Loucy (cell line): Measurements from ENCODE around the gene PLCXD1.

ENCODE experiments used
- EZH2phosphoT487 ChIP-seq: fragments of 200-600 bp; IDR thresholded peaks from 2 replicates; pipeline ENCODE4 v1.6.1; 2018; ENCODE audit warnings: antibody characterized with exemption, mild to moderate bottlenecking, moderate library complexity, borderline replicate concordance
- TF ChIP-seq, protein P1 (sequence below): fragments of 200-600 bp; sonication (generic); conservative IDR thresholded peaks from 2 replicates; pipeline ENCODE4 v1.5.1; 2014; ENCODE audit warnings: mild to moderate bottlenecking, antibody characterized with exemption, low read length

DNA sequence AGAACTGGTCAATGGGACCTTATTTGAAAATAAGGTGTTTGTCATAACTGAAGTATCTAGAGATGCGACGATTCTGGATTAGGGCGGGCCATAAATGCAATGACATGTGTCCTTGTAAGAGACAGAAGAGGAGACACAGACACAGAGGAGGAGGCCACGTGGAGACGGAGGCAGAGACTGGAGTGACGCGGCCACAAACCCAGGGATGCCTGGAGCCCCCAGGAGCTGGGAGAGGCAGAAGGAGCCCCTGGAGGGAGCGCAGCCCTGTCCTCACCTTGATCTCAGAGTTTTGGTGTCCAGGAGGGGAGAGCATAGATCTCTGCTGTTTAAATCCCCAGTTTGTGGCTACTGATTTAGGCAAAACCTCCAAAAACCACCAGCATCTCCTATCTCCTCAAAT is 32.4 kb downstream of the PLCXD1 start:
- TF ChIP-seq, protein P1, sequence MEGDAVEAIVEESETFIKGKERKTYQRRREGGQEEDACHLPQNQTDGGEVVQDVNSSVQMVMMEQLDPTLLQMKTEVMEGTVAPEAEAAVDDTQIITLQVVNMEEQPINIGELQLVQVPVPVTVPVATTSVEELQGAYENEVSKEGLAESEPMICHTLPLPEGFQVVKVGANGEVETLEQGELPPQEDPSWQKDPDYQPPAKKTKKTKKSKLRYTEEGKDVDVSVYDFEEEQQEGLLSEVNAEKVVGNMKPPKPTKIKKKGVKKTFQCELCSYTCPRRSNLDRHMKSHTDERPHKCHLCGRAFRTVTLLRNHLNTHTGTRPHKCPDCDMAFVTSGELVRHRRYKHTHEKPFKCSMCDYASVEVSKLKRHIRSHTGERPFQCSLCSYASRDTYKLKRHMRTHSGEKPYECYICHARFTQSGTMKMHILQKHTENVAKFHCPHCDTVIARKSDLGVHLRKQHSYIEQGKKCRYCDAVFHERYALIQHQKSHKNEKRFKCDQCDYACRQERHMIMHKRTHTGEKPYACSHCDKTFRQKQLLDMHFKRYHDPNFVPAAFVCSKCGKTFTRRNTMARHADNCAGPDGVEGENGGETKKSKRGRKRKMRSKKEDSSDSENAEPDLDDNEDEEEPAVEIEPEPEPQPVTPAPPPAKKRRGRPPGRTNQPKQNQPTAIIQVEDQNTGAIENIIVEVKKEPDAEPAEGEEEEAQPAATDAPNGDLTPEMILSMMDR = no peak
- no peak for TF ChIP-seq EZH2phosphoT487
